ENCODE measurements around the gene PUM1.
"Not testable (repeated sequence)": the region's sequence is repeated elsewhere in the genome, so short reads cannot be mapped to it uniquely, and the experiment has no call there.

Gene PUM1

GRCh38 chr1:30990591-30990990, 74.9 kb downstream of the PUM1 start:
- no peak for DNase-seq (ENCODE audit: low read depth)

- no peak for DNase-seq (ENCODE audit: low read depth)
These were observed 77.5 kb downstream of the PUM1 start for GRCh38 chr1:30988045-30988444.

GRCh38 chr1:30986755-30987154, 78.8 kb downstream of the PUM1 start:
- no peak for DNase-seq (ENCODE audit: low read depth)

- no peak for DNase-seq (ENCODE audit: low read depth)
These were observed 80.5 kb downstream of the PUM1 start for GRCh38 chr1:30984991-30985503.

- no peak for DNase-seq (ENCODE audit: low read depth)
These were observed 81.2 kb downstream of the PUM1 start for GRCh38 chr1:30984165-30984889.

- no peak for DNase-seq (ENCODE audit: low read depth)
These were observed 82.6 kb downstream of the PUM1 start for GRCh38 chr1:30982937-30983336.

GRCh38 chr1:30982431-30982830, 83.1 kb downstream of the PUM1 start:
- DNase-seq (ENCODE audit: low read depth): no peak

GRCh38 chr1:30981172-30981571, 84.3 kb downstream of the PUM1 start:
- no peak for DNase-seq (ENCODE audit: low read depth)

- no peak for DNase-seq (ENCODE audit: low read depth)
These were observed 88.0 kb downstream of the PUM1 start for GRCh38 chr1:30977511-30977910.

- no peak for DNase-seq (ENCODE audit: low read depth)
These were observed 88.4 kb downstream of the PUM1 start for GRCh38 chr1:30977105-30977504.

GRCh38 chr1:30976143-30976542, 89.4 kb downstream of the PUM1 start:
- DNase-seq (ENCODE audit: low read depth): no peak

GRCh38 chr1:30975217-30975616, 90.3 kb downstream of the PUM1 start:
- no peak for DNase-seq (ENCODE audit: low read depth)

- DNase-seq (ENCODE audit: low read depth): no peak
These were observed 91.0 kb downstream of the PUM1 start for GRCh38 chr1:30974536-30974935.

GRCh38 chr1:30972349-30972748, 93.2 kb downstream of the PUM1 start:
- DNase-seq (ENCODE audit: low read depth): not testable (repeated sequence)

- DNase-seq (ENCODE audit: low read depth): no peak
These were observed 94.0 kb downstream of the PUM1 start for GRCh38 chr1:30971496-30971895.

GRCh38 chr1:30969903-30970302, 95.6 kb downstream of the PUM1 start:
- no peak for DNase-seq (ENCODE audit: low read depth)

- no peak for DNase-seq (ENCODE audit: low read depth)
These were observed 97.1 kb downstream of the PUM1 start for GRCh38 chr1:30968220-30968971.

GRCh38 chr1:30966690-30967369, 98.7 kb downstream of the PUM1 start:
- DNase-seq (ENCODE audit: low read depth): no peak

- DNase-seq (ENCODE audit: low read depth): no peak
These were observed 99.5 kb downstream of the PUM1 start for GRCh38 chr1:30965924-30966599.

- no peak for DNase-seq (ENCODE audit: low read depth)
These were observed 100.8 kb downstream of the PUM1 start for GRCh38 chr1:30964706-30965105.

GRCh38 chr1:30962609-30963508, 102.7 kb downstream of the PUM1 start:
- DNase-seq (ENCODE audit: low read depth): no peak
